ENCODE measurements around the gene PQBP1.

The PQBP1 gene

GRCh38 chrX:48901069-48901468, 3.3 kb downstream of the PQBP1 start:
- H3K27me3 ChIP-seq (ENCODE audit: control insufficient read depth, insufficient read depth, low read length, poor library complexity, severe bottlenecking), result no peaks in the 10 kb centered on the region
- no peaks in the 10 kb centered on the region for H3K9me3 ChIP-seq (ENCODE audit: control insufficient read depth, low read length)
- no peak overlapping the region for H3K4me3 ChIP-seq (ENCODE audit: insufficient read depth, low read depth, low read length)
- no peak overlapping the region for H3K27ac ChIP-seq (ENCODE audit: insufficient read depth, low read depth, low read length, poor library complexity, severe bottlenecking)
- no peaks in the 10 kb centered on the region for H3K4me1 ChIP-seq (ENCODE audit: control insufficient read depth, insufficient read depth, low read length)
- 92 to 94% methylated on average over 5 to 7 of the region's 7 CpGs for WGBS, 2 experiments
- H3K36me3 ChIP-seq (ENCODE audit: control insufficient read depth, insufficient read depth, low read length), result peaks cover 8% of the 10 kb centered on the region

GRCh38 chrX:48902135-48902534, 4.4 kb downstream of the PQBP1 start:
- H3K9me3 ChIP-seq (ENCODE audit: control insufficient read depth, low read length), result no peaks in the 10 kb centered on the region
- WGBS, 2 experiments, result 97% methylated on average over 20 of the region's 20 CpGs
- no peaks in the 10 kb centered on the region for H3K4me1 ChIP-seq (ENCODE audit: control insufficient read depth, insufficient read depth, low read length)
- no peak overlapping the region for H3K27ac ChIP-seq (ENCODE audit: insufficient read depth, low read depth, low read length, poor library complexity, severe bottlenecking)
- H3K36me3 ChIP-seq (ENCODE audit: control insufficient read depth, insufficient read depth, low read length), result peaks cover 8% of the 10 kb centered on the region
- no peaks in the 10 kb centered on the region for H3K27me3 ChIP-seq (ENCODE audit: control insufficient read depth, insufficient read depth, low read length, poor library complexity, severe bottlenecking)
- H3K4me3 ChIP-seq (ENCODE audit: insufficient read depth, low read depth, low read length), result no peak overlapping the region

- H3K4me3 ChIP-seq (ENCODE audit: insufficient read depth, low read depth, low read length), result no peak overlapping the region
- no peaks in the 10 kb centered on the region for H3K27me3 ChIP-seq (ENCODE audit: control insufficient read depth, insufficient read depth, low read length, poor library complexity, severe bottlenecking)
- peaks cover 8% of the 10 kb centered on the region for H3K36me3 ChIP-seq (ENCODE audit: control insufficient read depth, insufficient read depth, low read length)
- no peak overlapping the region for H3K27ac ChIP-seq (ENCODE audit: insufficient read depth, low read depth, low read length, poor library complexity, severe bottlenecking)
- H3K4me1 ChIP-seq (ENCODE audit: control insufficient read depth, insufficient read depth, low read length), result no peaks in the 10 kb centered on the region
- WGBS, 2 experiments, result 90 to 95% methylated on average over 14 of the region's 14 CpGs
- no peaks in the 10 kb centered on the region for H3K9me3 ChIP-seq (ENCODE audit: control insufficient read depth, low read length)
These were observed 5.0 kb downstream of the PQBP1 start for GRCh38 chrX:48902776-48903175.

- H3K27ac ChIP-seq (ENCODE audit: insufficient read depth, low read depth, low read length, poor library complexity, severe bottlenecking), result no peak overlapping the region
- H3K27me3 ChIP-seq (ENCODE audit: control insufficient read depth, insufficient read depth, low read length, poor library complexity, severe bottlenecking), result no peaks in the 10 kb centered on the region
- H3K4me3 ChIP-seq (ENCODE audit: insufficient read depth, low read depth, low read length), result no peak overlapping the region
- WGBS, 2 experiments, result 93 to 97% methylated on average over 4 to 6 of the region's 6 CpGs
- H3K9me3 ChIP-seq (ENCODE audit: control insufficient read depth, low read length), result no peaks in the 10 kb centered on the region
- no peaks in the 10 kb centered on the region for H3K4me1 ChIP-seq (ENCODE audit: control insufficient read depth, insufficient read depth, low read length)
- H3K36me3 ChIP-seq (ENCODE audit: control insufficient read depth, insufficient read depth, low read length), result peaks cover 8% of the 10 kb centered on the region
These were observed 5.6 kb downstream of the PQBP1 start for GRCh38 chrX:48903290-48903689.

GRCh38 chrX:48904180-48904579, 6.5 kb downstream of the PQBP1 start:
- Histone ChIP-seq H3K27ac (ENCODE audit: insufficient read depth, low read depth, low read length, poor library complexity, severe bottlenecking) (no peak overlapping the region), H3K36me3 (ENCODE audit: control insufficient read depth, insufficient read depth, low read length) (peaks cover 8% of the 10 kb centered on the region), H3K9me3 (ENCODE audit: control insufficient read depth, low read length) (no peaks in the 10 kb centered on the region), H3K27me3 (ENCODE audit: control insufficient read depth, insufficient read depth, low read length, poor library complexity, severe bottlenecking) (no peaks in the 10 kb centered on the region), H3K4me3 (ENCODE audit: insufficient read depth, low read depth, low read length) (no peak overlapping the region), H3K4me1 (ENCODE audit: control insufficient read depth, insufficient read depth, low read length) (no peaks in the 10 kb centered on the region)
- 70 to 81% methylated on average over 8 of the region's 8 CpGs for WGBS, 2 experiments

- H3K36me3 ChIP-seq (ENCODE audit: control insufficient read depth, insufficient read depth, low read length), result peaks cover 11% of the 10 kb centered on the region
- H3K27me3 ChIP-seq (ENCODE audit: control insufficient read depth, insufficient read depth, low read length, poor library complexity, severe bottlenecking), result no peaks in the 10 kb centered on the region
- H3K9me3 ChIP-seq (ENCODE audit: control insufficient read depth, low read length), result no peaks in the 10 kb centered on the region
- no peaks in the 10 kb centered on the region for H3K4me1 ChIP-seq (ENCODE audit: control insufficient read depth, insufficient read depth, low read length)
- no peak overlapping the region for H3K27ac ChIP-seq (ENCODE audit: insufficient read depth, low read depth, low read length, poor library complexity, severe bottlenecking)
- 93 to 94% methylated on average over 14 of the region's 14 CpGs for WGBS, 2 experiments
- H3K4me3 ChIP-seq (ENCODE audit: insufficient read depth, low read depth, low read length), result no peak overlapping the region
These were observed 6.9 kb downstream of the PQBP1 start for GRCh38 chrX:48904626-48905025.

- Histone ChIP-seq H3K9me3 (ENCODE audit: control insufficient read depth, low read length) (no peaks in the 10 kb centered on the region), H3K36me3 (ENCODE audit: control insufficient read depth, insufficient read depth, low read length) (peaks cover 12% of the 10 kb centered on the region), H3K27ac (ENCODE audit: insufficient read depth, low read depth, low read length, poor library complexity, severe bottlenecking) (no peak overlapping the region), H3K27me3 (ENCODE audit: control insufficient read depth, insufficient read depth, low read length, poor library complexity, severe bottlenecking) (no peaks in the 10 kb centered on the region), H3K4me1 (ENCODE audit: control insufficient read depth, insufficient read depth, low read length) (no peaks in the 10 kb centered on the region), H3K4me3 (ENCODE audit: insufficient read depth, low read depth, low read length) (no peak overlapping the region)
- WGBS, 2 experiments, result 94% methylated on average over 20 of the region's 20 CpGs
These were observed 7.5 kb downstream of the PQBP1 start for GRCh38 chrX:48905090-48905790.

GRCh38 chrX:48908600-48908999, 10.9 kb downstream of the PQBP1 start:
- Histone ChIP-seq H3K27ac (ENCODE audit: insufficient read depth, low read depth, low read length, poor library complexity, severe bottlenecking) (no peak overlapping the region), H3K4me3 (ENCODE audit: insufficient read depth, low read depth, low read length) (no peak overlapping the region), H3K27me3 (ENCODE audit: control insufficient read depth, insufficient read depth, low read length, poor library complexity, severe bottlenecking) (no peaks in the 10 kb centered on the region), H3K36me3 (ENCODE audit: control insufficient read depth, insufficient read depth, low read length) (peaks cover 4% of the 10 kb centered on the region), H3K4me1 (ENCODE audit: control insufficient read depth, insufficient read depth, low read length) (no peaks in the 10 kb centered on the region), H3K9me3 (ENCODE audit: control insufficient read depth, low read length) (no peaks in the 10 kb centered on the region)
- 100% methylated on average over 1 of the region's 1 CpG; no CpG with 5 or more reads in 1 of the 2 experiments for WGBS, 2 experiments

- WGBS, 2 experiments, result 95% methylated on average over 15 to 17 of the region's 17 CpGs
- Histone ChIP-seq H3K36me3 (ENCODE audit: control insufficient read depth, insufficient read depth, low read length) (peaks cover 4% of the 10 kb centered on the region), H3K27me3 (ENCODE audit: control insufficient read depth, insufficient read depth, low read length, poor library complexity, severe bottlenecking) (no peaks in the 10 kb centered on the region), H3K4me1 (ENCODE audit: control insufficient read depth, insufficient read depth, low read length) (no peaks in the 10 kb centered on the region), H3K9me3 (ENCODE audit: control insufficient read depth, low read length) (no peaks in the 10 kb centered on the region), H3K27ac (ENCODE audit: insufficient read depth, low read depth, low read length, poor library complexity, severe bottlenecking) (no peak overlapping the region), H3K4me3 (ENCODE audit: insufficient read depth, low read depth, low read length) (no peak overlapping the region)
These were observed 12.1 kb downstream of the PQBP1 start for GRCh38 chrX:48909703-48910294.

- peaks cover 4% of the 10 kb centered on the region for H3K36me3 ChIP-seq (ENCODE audit: control insufficient read depth, insufficient read depth, low read length)
- WGBS, 2 experiments, result 8% methylated on average over 12 of the region's 12 CpGs
- H3K27ac ChIP-seq (ENCODE audit: insufficient read depth, low read depth, low read length, poor library complexity, severe bottlenecking), result no peak overlapping the region
- peak overlapping the region; percentile 72 for H3K4me3 ChIP-seq (ENCODE audit: insufficient read depth, low read depth, low read length)
- no peaks in the 10 kb centered on the region for H3K27me3 ChIP-seq (ENCODE audit: control insufficient read depth, insufficient read depth, low read length, poor library complexity, severe bottlenecking)
- H3K4me1 ChIP-seq (ENCODE audit: control insufficient read depth, insufficient read depth, low read length), result no peaks in the 10 kb centered on the region
- no peaks in the 10 kb centered on the region for H3K9me3 ChIP-seq (ENCODE audit: control insufficient read depth, low read length)
These were observed 13.2 kb downstream of the PQBP1 start for GRCh38 chrX:48910926-48911411.

Measured in ectodermal cell (in vitro differentiated cells).